HUES6 (cell line): ENCODE measurements around the gene ESR2.

Experiments
- H3K27ac ChIP-seq: 2 replicates; pipeline ENCODE4 v1.7.0; 2013; ENCODE audit warnings: low read depth, mild to moderate bottlenecking, low read length, inconsistent platforms
- H3K27me3 ChIP-seq: 2 replicates; pipeline ENCODE4 v1.6.1; 2013; ENCODE audit warnings: low read length; ENCODE audit not compliant: control insufficient read depth, insufficient read depth
- H3K36me3 ChIP-seq: 2 replicates; pipeline ENCODE4 v1.6.1; 2013; ENCODE audit warnings: low read length; ENCODE audit not compliant: control insufficient read depth, insufficient read depth
- H3K4me1 ChIP-seq: 2 replicates; pipeline ENCODE4 v1.6.1; 2013; ENCODE audit warnings: low read length; ENCODE audit not compliant: control insufficient read depth, insufficient read depth
- H3K4me3 ChIP-seq: 2 replicates; pipeline ENCODE4 v1.5.1; 2013; ENCODE audit warnings: low read depth, low read length
- H3K9ac ChIP-seq: one replicate; pipeline ENCODE4 v1.6.1; 2013; ENCODE audit warnings: mild to moderate bottlenecking, low read length
- H3K9me3 ChIP-seq: 2 replicates; pipeline ENCODE4 v1.6.1; 2013; ENCODE audit warnings: low read depth, low read length; ENCODE audit not compliant: control insufficient read depth, insufficient read depth

ESR2 gene

DNA sequence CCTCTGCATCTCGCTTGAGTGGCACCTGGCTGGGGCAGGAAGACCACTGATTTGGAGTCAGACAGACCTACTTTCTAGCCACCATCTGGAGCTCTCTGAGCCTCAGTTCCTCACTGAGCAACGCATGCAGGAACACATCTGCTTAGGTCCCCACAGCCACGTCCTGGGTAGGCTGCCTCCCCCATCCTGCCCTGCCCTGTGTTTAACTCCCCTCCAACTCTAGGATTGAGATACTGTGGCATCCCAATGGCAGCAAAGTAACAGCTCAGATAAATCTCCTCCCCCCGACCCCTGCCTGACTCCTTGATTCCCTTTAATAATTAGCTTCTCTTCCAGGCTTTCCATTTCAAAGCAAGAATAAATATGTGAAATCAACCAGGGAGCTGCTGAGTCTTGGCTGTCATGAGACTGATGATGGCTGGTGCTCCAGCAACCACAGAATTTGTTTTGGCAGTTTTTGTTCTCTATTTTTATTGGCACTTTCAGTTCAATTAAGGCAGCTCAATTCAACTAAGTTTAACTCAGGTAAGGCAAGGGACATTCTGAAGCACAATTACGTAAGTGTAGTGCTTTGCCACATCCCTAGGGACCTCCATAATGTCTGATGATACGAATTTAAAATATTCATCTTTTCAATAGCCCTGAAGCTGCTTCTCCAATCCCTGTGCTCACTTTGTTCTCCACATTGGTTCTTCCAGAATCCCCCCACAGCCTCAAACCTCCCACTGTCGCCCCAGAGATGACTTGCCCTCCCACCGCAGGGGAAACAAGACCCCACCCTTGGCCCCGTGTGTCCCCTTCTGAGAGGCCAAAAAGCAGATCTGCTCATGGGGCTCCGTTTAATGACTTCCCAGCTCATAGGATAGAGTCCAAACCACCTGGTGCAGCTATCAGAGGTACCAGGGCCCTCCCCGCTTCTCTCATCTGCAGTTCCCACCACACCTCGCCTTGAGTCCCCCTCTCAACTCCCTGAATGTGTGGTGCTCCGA is 58.2 kb downstream of the ESR2 start:
- no peak overlapping the region for H3K27ac ChIP-seq

DNA sequence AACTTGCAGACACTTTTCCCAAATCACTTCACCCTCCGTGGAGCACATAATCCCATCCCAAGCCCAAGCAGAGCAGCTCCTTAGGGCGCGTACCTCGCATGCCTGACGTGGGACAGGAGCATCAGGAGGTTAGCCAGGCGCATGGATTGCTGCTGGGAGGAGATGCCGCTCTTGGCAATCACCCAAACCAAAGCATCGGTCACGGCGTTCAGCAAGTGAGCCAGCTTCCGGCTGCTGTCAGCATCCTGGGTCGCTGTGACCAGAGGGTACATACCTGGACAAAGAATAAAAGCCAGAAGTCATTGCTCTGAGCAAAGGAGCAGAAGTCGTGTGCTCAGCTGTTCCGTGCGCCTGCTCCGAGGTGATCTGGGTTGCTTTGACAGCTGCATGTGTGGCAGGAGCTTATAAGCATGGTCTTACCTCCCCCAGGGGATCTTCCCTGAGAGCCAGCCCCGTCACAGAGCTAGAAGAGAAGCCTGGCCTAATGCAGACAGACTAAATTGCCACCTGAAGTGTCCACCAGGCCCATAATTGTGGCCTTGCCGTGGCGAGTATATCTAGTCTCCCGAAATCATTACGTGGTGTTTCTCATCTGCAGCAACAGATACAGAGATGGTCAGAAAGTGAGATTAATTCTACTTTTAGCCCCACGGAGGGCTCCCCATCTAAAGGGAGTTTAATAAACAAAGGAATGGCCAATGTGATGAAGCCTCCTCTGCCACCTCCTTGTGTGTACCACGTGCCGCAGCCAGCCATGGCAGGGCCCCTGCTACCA is 59.1 kb downstream of the ESR2 start:
- Histone ChIP-seq H3K4me3 (no peak overlapping the region), H3K27ac (no peak overlapping the region), H3K9ac (no peak overlapping the region), H3K36me3 (peaks cover 8% of the 10 kb centered on the region), H3K9me3 (no peaks in the 10 kb centered on the region), H3K4me1 (no peaks in the 10 kb centered on the region), H3K27me3 (no peaks in the 10 kb centered on the region)

More for the DNA sequence above, 58.2 kb downstream of the ESR2 start:
- peaks cover 8% of the 10 kb centered on the region for H3K36me3 ChIP-seq
- no peak overlapping the region for H3K4me3 ChIP-seq
- no peaks in the 10 kb centered on the region for H3K4me1 ChIP-seq
- H3K27me3 ChIP-seq = no peaks in the 10 kb centered on the region
- no peaks in the 10 kb centered on the region for H3K9me3 ChIP-seq
- no peak overlapping the region for H3K9ac ChIP-seq

DNA sequence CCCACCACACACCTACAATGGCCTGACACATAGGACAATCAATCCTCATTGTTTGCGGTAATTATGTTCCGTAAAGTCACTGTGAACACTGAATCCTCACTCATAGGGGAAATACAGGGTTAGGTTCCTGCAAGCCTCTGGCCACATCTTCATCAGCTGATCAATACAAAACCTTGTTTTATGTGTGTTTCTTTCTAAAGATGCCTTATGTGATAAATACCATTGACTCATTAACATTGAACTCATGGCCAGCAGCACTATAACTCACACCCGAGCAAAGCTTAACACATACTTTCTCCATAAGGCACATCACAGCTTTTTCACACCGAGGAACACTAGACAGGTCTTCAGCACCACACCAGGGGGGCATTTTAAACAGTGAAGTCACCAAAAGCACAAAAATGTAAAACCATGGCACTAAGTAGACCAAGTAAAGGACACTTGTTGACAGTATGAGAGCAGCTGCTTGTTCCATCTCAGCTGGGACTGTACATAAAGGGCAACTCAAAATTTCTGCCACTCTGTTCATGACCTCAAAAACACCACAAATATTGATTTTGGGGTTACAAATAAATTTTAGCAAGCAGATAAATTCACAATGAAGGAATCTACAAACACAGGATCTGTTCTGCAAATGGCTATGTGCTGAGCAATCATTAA is 60.5 kb downstream of the ESR2 start:
- H3K27me3 ChIP-seq = no peaks in the 10 kb centered on the region
- peaks cover 15% of the 10 kb centered on the region for H3K36me3 ChIP-seq
- no peak overlapping the region for H3K4me3 ChIP-seq
- H3K27ac ChIP-seq = no peak overlapping the region
- no peak overlapping the region for H3K9ac ChIP-seq
- no peaks in the 10 kb centered on the region for H3K4me1 ChIP-seq
- H3K9me3 ChIP-seq = no peaks in the 10 kb centered on the region

DNA sequence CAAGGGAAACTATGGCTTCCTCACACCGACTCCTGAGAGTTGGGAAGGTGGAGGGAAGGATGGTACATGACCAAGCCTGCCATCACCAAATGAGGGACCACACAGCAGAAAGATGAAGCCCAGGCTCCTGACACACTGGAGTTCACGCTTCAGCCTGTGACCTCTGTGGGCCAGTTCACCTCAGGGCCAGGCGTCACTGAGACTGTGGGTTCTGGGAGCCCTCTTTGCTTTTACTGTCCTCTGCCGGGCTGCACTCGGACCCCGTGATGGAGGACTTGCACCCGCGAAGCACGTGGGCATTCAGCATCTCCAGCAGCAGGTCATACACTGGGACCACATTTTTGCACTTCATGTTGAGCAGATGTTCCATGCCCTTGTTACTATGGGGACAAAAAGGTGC is 61.2 kb downstream of the ESR2 start:
- Histone ChIP-seq H3K9me3 (no peaks in the 10 kb centered on the region), H3K4me3 (no peak overlapping the region), H3K27ac (no peak overlapping the region), H3K9ac (no peak overlapping the region), H3K4me1 (no peaks in the 10 kb centered on the region), H3K27me3 (no peaks in the 10 kb centered on the region), H3K36me3 (peaks cover 22% of the 10 kb centered on the region)

DNA sequence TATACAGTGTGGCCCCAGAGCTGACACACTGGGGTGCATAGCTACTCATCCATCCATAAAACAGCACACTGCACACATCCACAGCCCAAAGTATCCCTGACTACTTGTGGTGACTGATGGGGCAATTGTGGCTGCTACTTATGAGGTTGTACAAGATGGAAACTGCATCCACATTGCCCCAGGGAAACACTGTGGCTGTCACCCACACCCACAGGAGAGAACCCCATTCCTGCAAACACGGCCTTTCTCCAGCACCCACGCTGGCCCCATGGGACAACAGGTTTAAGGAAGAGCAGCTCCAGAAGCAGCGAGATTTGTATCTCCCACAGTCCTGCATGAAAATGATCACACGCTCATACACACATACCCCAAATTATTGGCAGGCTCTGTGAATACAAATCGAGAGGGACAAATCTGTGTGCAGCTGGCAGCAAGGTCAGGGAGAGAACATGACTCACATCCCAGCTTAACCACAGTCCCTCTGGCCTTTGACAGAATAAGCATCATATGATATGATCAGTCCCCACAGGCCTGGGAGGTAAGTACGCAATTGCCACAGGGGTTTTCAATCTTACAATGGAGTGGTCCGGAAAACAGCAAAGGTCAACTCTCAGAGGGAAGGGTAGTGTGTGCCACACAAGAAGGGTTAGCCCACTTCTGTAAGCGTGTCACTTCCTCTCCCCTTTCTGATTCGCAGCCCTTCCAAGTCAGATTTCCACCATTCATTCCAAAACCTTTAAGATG is 61.9 kb downstream of the ESR2 start:
- Histone ChIP-seq H3K27ac (no peak overlapping the region), H3K36me3 (peaks cover 29% of the 10 kb centered on the region), H3K9ac (no peak overlapping the region), H3K9me3 (no peaks in the 10 kb centered on the region), H3K4me3 (no peak overlapping the region), H3K4me1 (no peaks in the 10 kb centered on the region), H3K27me3 (no peaks in the 10 kb centered on the region)

DNA sequence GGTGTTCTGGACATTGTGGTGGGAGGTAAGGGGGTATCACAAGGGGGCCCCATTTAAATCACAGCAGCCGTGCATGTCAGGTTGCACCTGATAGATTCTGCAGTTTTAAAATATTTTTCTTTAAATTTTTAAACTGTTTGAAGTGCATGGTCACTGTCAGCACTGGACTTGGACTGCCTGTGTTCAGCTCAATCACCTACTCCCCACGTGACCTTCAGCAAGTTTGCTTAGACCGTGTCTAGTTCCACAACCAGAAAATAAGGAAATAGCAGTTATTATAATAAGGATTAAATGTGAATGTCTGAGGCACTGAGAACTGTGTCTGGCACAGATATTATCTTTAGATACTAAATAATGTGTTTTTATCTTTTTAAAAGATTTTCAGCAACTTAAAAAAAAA is 64.7 kb downstream of the ESR2 start:
- Histone ChIP-seq H3K4me1 (no peaks in the 10 kb centered on the region), H3K9ac (no peak overlapping the region), H3K27me3 (no peaks in the 10 kb centered on the region), H3K4me3 (no peak overlapping the region), H3K27ac (no peak overlapping the region), H3K9me3 (no peaks in the 10 kb centered on the region), H3K36me3 (peaks cover 47% of the 10 kb centered on the region)

DNA sequence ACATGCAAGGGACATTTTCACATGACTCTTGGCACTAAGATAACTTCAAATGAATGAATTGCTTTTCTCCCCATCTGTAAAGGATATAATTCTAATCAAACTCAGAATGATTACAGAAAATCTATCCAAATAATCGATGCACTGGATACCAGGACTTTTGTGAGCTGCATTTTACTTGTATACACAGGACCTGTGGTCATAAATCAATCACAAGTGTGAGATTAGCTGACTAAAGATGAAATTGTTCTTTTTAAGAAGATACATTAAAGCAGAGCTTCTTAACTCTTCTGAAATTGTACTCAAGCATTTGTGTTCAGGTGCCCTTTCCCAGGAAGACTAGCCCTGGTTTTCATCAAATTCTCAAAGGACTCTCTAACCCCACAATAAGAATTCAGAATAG is 66.3 kb downstream of the ESR2 start:
- H3K4me1 ChIP-seq = no peaks in the 10 kb centered on the region
- no peak overlapping the region for H3K9ac ChIP-seq
- H3K4me3 ChIP-seq = no peak overlapping the region
- H3K36me3 ChIP-seq = peaks cover 61% of the 10 kb centered on the region
- no peak overlapping the region for H3K27ac ChIP-seq
- no peaks in the 10 kb centered on the region for H3K27me3 ChIP-seq
- no peaks in the 10 kb centered on the region for H3K9me3 ChIP-seq

DNA sequence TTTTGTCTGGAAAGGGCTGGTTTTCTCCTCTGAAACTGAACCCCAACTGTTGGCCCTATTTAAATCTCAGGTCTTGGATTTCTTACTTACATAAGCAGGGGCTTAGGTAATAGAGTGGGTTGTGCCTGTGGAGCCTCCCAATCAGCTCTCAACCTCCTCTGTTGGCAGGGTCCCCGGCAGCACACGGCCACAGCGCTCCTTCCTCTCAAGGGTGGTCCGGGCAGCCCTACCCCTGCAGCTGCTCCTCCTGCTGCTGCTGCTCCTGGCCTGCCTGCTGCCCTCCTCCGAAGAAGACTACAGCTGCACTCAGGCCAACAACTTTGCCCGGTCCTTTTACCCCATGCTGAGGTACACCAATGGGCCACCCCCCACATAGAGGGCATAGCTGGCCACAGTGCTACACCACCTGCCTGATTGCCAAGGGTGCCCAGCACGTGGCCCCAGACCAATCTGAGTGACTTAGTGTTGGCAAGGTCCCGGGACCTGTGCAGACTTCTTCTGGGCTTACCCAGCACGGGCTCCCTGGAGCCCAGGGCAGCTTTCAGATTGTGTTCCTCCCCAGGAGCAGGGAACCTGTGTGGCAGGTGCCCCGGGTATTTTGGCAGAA is 68.9 kb downstream of the ESR2 start:
- Histone ChIP-seq H3K27me3 (no peaks in the 10 kb centered on the region), H3K27ac (no peak overlapping the region), H3K4me1 (no peaks in the 10 kb centered on the region), H3K9ac (no peak overlapping the region), H3K9me3 (no peaks in the 10 kb centered on the region), H3K4me3 (no peak overlapping the region), H3K36me3 (peaks cover 77% of the 10 kb centered on the region)

DNA sequence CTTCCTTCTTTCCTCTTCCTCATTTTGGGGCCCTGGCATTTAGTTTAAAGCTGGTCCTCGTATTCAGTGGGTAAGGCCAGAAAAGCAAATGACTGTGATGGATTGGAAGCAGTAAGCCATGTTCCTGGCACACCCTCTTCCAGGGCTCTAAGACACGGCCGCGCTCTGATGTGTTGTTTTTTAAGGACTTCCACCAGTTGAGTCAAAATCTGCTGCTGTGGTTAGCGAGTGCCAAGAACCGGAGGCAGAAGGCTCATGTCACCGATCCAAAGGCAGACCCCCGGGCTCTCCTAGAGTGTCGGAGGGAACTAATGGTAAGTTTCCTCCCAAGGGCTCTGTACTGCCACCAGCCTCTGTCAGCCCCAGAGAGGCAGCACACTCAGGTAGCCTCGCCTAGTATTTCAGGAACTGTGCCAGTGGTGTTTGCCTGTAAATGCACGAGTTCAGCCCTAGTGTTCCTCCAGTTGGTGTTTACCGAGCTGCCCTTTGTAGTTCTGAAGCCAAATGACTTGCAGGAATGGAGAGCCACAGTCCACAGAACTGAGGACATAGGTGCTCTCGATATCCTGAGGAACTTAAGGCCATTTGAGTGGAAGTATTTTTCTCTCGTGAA is 72.7 kb downstream of the ESR2 start:
- Histone ChIP-seq H3K9ac (no peak overlapping the region), H3K9me3 (no peaks in the 10 kb centered on the region), H3K4me1 (no peaks in the 10 kb centered on the region), H3K36me3 (peaks cover 87% of the 10 kb centered on the region), H3K27ac (no peak overlapping the region), H3K4me3 (no peak overlapping the region), H3K27me3 (no peaks in the 10 kb centered on the region)

DNA sequence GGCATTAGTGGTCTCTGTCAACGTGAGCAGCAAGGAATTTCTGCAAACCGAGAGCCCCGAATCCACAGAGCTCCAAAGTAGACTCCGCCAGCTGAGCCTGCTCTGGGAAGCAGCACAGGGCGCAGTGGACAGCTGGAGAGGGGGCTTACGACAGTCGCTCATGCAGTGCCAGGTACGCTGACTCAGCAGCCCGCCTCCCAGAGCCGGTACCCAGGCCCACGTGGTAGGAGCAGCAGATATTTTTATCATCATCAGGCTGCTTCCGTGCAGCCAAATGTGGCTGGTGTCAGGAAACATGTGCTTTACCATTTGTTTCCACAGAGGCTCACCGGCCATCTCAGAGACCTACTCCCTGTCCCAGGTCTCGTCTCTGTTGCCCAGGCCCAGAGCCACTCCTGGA is 73.7 kb downstream of the ESR2 start:
- Histone ChIP-seq H3K9me3 (no peaks in the 10 kb centered on the region), H3K4me1 (no peaks in the 10 kb centered on the region), H3K9ac (no peak overlapping the region), H3K4me3 (no peak overlapping the region), H3K27ac (no peak overlapping the region), H3K27me3 (no peaks in the 10 kb centered on the region), H3K36me3 (peaks cover 93% of the 10 kb centered on the region)
